ENCODE data around the gene RNU1-1.
"Not testable (repeated sequence)": the region's sequence is repeated elsewhere in the genome, so short reads cannot be mapped to it uniquely, and the experiment has no call there.

RNU1-1 gene

DNA sequence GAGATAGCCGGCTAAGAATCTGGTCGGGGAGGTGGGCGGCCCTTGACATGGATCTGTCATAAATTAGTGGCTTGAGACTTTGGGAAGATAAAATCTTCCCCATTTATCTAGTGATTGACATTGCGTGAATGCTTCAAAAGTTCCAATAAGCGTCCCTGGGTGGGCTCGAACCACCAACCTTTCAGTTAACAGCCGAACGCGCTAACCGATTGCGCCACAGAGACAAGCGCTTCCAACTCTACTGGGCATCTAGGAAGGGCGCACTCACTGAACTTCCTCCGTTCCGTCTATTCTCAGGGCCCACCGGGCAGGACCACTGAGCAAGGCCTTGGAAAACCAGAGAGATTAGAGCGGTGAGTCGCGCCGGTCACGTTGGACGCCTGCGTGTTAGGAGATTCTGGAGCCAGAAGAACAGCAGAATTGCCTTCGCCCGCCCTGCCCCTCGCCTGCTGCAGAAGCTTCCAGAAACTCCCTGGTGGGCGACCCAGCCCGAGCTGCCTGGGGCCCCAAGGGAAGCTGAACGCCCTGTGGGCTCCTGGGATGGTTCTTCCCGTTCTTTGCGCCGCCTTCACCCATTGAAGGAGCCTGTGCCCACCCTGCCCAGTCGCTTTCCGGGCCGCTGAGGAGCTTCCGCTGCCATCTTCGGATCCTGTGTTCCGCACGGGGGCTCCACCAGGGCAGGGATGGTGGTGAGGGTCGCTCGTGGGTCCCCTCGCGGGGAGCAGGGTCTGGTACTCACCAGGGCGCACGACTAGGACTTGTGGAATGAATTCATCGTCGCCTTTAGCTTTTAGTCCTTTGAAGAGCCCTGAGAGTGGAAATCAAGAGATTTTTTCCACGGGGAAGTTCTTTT lies 6.6 kb upstream of the RNU1-1 start:
- H3K27me3 ChIP-seq (ENCODE audit: insufficient read depth, low read length); H3K9me3 ChIP-seq (ENCODE audit: insufficient read depth, low read depth, low read length); H3K36me3 ChIP-seq (ENCODE audit: insufficient read depth, low read length); H3K4me1 ChIP-seq (ENCODE audit: insufficient read depth, low read length): not testable (repeated sequence)
- peak overlapping the region; percentile 23; the same call in 1 of the 2 replicates for H3K27ac ChIP-seq (ENCODE audit: low read depth, low read length)
- peak overlapping the region; percentile 68 for H3K9ac ChIP-seq (ENCODE audit: low read depth, low read length)
- 62% methylated on average over 48 of the region's 48 CpGs for WGBS
- H3K4me3 ChIP-seq (ENCODE audit: low read length), result peak overlapping the region; percentile 52

GRCh38 chr1:16519255-16519951 lies 5.3 kb upstream of the RNU1-1 start:
- not testable (repeated sequence) for H3K9me3 ChIP-seq (ENCODE audit: insufficient read depth, low read depth, low read length); H3K27ac ChIP-seq (ENCODE audit: low read depth, low read length); H3K4me1 ChIP-seq (ENCODE audit: insufficient read depth, low read length); H3K9ac ChIP-seq (ENCODE audit: low read depth, low read length); H3K36me3 ChIP-seq (ENCODE audit: insufficient read depth, low read length); H3K4me3 ChIP-seq (ENCODE audit: low read length); H3K27me3 ChIP-seq (ENCODE audit: insufficient read depth, low read length)
- WGBS, result 82% methylated on average over 5 of the region's 6 CpGs

DNA sequence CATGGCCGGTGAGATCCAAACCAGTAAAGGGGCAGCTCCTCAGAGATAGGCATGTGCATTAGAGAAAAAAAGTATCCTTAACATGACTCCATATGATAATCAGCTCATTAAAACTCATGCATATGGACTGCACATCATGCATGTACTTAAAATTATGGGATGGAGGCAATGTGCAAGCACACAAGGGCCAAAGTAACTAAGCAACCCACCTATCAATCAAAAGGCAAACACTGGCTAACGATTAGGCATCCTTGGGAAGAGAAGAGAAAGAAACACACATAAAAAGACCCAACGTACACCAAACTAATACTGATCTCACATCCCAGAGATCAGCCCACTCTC lies 4.8 kb upstream of the RNU1-1 start:
- not testable (repeated sequence) for H3K4me1 ChIP-seq (ENCODE audit: insufficient read depth, low read length); H3K36me3 ChIP-seq (ENCODE audit: insufficient read depth, low read length); H3K9ac ChIP-seq (ENCODE audit: low read depth, low read length); H3K4me3 ChIP-seq (ENCODE audit: low read length); H3K27me3 ChIP-seq (ENCODE audit: insufficient read depth, low read length); H3K9me3 ChIP-seq (ENCODE audit: insufficient read depth, low read depth, low read length); H3K27ac ChIP-seq (ENCODE audit: low read depth, low read length)
- WGBS, result 80% methylated on average over 1 of the region's 3 CpGs

GRCh38 chr1:16516694-16517410 lies 2.8 kb upstream of the RNU1-1 start:
- not testable (repeated sequence) for H3K27me3 ChIP-seq (ENCODE audit: insufficient read depth, low read length); H3K4me1 ChIP-seq (ENCODE audit: insufficient read depth, low read length); H3K27ac ChIP-seq (ENCODE audit: low read depth, low read length); H3K4me3 ChIP-seq (ENCODE audit: low read length); H3K9ac ChIP-seq (ENCODE audit: low read depth, low read length); H3K9me3 ChIP-seq (ENCODE audit: insufficient read depth, low read depth, low read length); H3K36me3 ChIP-seq (ENCODE audit: insufficient read depth, low read length)
- WGBS, result 85% methylated on average over 5 of the region's 5 CpGs

- not testable (repeated sequence) for H3K36me3 ChIP-seq (ENCODE audit: insufficient read depth, low read length); H3K27me3 ChIP-seq (ENCODE audit: insufficient read depth, low read length); H3K4me1 ChIP-seq (ENCODE audit: insufficient read depth, low read length); H3K27ac ChIP-seq (ENCODE audit: low read depth, low read length); H3K9me3 ChIP-seq (ENCODE audit: insufficient read depth, low read depth, low read length)
- Histone ChIP-seq H3K4me3 (ENCODE audit: low read length) (peak overlapping the region; percentile 39), H3K9ac (ENCODE audit: low read depth, low read length) (peak overlapping the region; percentile 58; the same call in 1 of the 2 replicates)
- under 1% methylated on average over 9 of the region's 26 CpGs for WGBS
These were observed 526 bp downstream of the RNU1-1 start for GRCh38 chr1:16513412-16514106.

DNA sequence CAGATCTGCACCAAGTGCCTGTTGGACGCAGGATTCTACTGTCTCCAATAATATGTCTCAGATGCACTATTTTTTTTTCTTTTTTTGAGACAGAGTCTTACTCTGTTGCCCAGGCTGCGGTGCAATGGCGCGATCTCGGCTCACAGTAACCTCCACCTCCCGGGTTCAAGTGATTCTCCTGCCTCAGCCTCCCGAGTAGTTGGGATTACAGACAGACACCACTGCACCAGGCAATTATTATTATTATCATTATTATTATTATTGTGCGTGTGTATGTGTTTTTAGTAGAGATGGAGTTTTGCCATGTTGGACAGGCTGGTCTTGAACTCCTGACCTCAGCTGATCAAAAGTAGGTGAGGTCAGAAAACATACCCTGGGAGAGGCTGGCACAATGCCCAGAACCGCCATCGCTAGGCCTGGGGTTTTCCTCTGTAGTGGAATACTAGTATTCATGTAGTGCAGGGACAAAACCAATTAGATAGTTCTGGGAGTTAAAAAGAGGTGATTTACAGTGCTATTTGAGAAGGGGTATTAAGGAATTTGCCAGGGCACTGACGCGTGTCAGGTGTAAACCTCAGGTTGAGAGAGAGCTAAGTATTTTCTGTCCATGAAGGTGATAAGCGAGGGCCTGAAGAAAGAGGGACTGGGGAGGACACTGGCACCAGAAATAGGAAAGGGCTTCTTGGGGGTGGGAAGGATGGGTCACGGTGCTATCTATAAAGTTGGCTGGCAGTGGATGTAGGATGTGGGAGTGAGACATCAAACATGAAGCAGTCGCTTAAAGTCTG lies 1.3 kb downstream of the RNU1-1 start:
- not testable (repeated sequence) for H3K9me3 ChIP-seq (ENCODE audit: insufficient read depth, low read depth, low read length); H3K4me1 ChIP-seq (ENCODE audit: insufficient read depth, low read length); H3K4me3 ChIP-seq (ENCODE audit: low read length); H3K9ac ChIP-seq (ENCODE audit: low read depth, low read length); H3K27ac ChIP-seq (ENCODE audit: low read depth, low read length); H3K36me3 ChIP-seq (ENCODE audit: insufficient read depth, low read length); H3K27me3 ChIP-seq (ENCODE audit: insufficient read depth, low read length)
- 95% methylated on average over 7 of the region's 15 CpGs for WGBS

GRCh38 chr1:16511926-16512325 lies 2.2 kb downstream of the RNU1-1 start:
- not testable (repeated sequence) for H3K9ac ChIP-seq (ENCODE audit: low read depth, low read length); H3K36me3 ChIP-seq (ENCODE audit: insufficient read depth, low read length); H3K27me3 ChIP-seq (ENCODE audit: insufficient read depth, low read length); H3K9me3 ChIP-seq (ENCODE audit: insufficient read depth, low read depth, low read length); H3K4me1 ChIP-seq (ENCODE audit: insufficient read depth, low read length); H3K27ac ChIP-seq (ENCODE audit: low read depth, low read length); H3K4me3 ChIP-seq (ENCODE audit: low read length)
- no CpG with 5 or more reads among the region's 1 CpG for WGBS

DNA sequence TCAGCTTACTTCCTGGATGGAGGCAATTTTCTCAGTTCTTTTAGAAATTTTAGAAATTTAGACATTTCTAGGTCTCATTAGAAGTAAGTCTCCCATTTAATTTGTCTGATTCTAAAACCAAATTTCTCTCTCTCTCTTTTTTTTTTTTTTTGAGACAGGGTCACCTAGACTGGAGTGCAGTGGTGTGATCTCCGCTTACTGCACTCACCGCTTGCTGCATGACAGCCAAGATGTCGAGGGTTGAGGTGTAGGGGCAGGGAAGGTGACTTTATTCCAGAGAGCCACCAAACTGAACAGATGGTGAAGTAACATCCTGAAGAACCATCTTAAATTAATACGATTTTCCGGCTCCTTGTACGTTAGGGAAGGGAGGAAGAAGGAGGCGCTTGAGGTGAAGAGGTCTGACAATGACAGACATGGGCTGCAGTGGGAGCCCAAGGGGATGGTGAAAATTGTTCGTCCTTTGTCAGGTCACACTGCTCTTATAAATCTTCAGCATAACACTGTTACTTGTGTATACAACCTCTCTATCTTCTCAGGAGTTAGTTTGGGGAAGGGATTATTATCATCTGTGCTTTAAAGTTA lies 5.1 kb downstream of the RNU1-1 start:
- not testable (repeated sequence) for H3K36me3 ChIP-seq (ENCODE audit: insufficient read depth, low read length); H3K4me1 ChIP-seq (ENCODE audit: insufficient read depth, low read length); H3K27ac ChIP-seq (ENCODE audit: low read depth, low read length); H3K4me3 ChIP-seq (ENCODE audit: low read length); H3K9ac ChIP-seq (ENCODE audit: low read depth, low read length); H3K27me3 ChIP-seq (ENCODE audit: insufficient read depth, low read length); H3K9me3 ChIP-seq (ENCODE audit: insufficient read depth, low read depth, low read length)
- 92% methylated on average over 8 of the region's 8 CpGs for WGBS

- not testable (repeated sequence) for H3K4me1 ChIP-seq (ENCODE audit: insufficient read depth, low read length); H3K27ac ChIP-seq (ENCODE audit: low read depth, low read length); H3K9me3 ChIP-seq (ENCODE audit: insufficient read depth, low read depth, low read length); H3K4me3 ChIP-seq (ENCODE audit: low read length); H3K9ac ChIP-seq (ENCODE audit: low read depth, low read length); H3K36me3 ChIP-seq (ENCODE audit: insufficient read depth, low read length); H3K27me3 ChIP-seq (ENCODE audit: insufficient read depth, low read length)
- 80% methylated on average over 15 of the region's 15 CpGs for WGBS
These were observed 7.5 kb downstream of the RNU1-1 start for GRCh38 chr1:16506364-16507136.

- WGBS, result 94% methylated on average over 2 of the region's 2 CpGs
- H3K9me3 ChIP-seq (ENCODE audit: insufficient read depth, low read depth, low read length); H3K36me3 ChIP-seq (ENCODE audit: insufficient read depth, low read length); H3K4me3 ChIP-seq (ENCODE audit: low read length); H3K9ac ChIP-seq (ENCODE audit: low read depth, low read length); H3K27ac ChIP-seq (ENCODE audit: low read depth, low read length); H3K27me3 ChIP-seq (ENCODE audit: insufficient read depth, low read length); H3K4me1 ChIP-seq (ENCODE audit: insufficient read depth, low read length): not testable (repeated sequence)
These were observed 8.2 kb downstream of the RNU1-1 start for GRCh38 chr1:16505870-16506269.
